Effector memory CD4-positive, alpha-beta T cell (primary cell): ENCODE data around the gene PKP1.
"Not testable (repeated sequence)": the region's sequence is repeated elsewhere in the genome, so short reads cannot be mapped to it uniquely, and the experiment has no call there.

ENCODE experiments used
- DNase-seq, 3 donors: peaks; one replicate each; pipeline ENCODE4 v3.0.0-alpha.2; 2020
- H3K27ac ChIP-seq: 2 replicates; pipeline ENCODE4 v1.7.0; 2013; ENCODE audit warnings: mild to moderate bottlenecking, low read length, moderate library complexity; ENCODE audit not compliant: insufficient read depth, poor library complexity, severe bottlenecking
- H3K27me3 ChIP-seq: replicated peaks from 2 replicates; pipeline ENCODE4 v1.7.0; 2013; ENCODE audit warnings: mild to moderate bottlenecking, low read length; ENCODE audit not compliant: insufficient read depth, control insufficient read depth, poor library complexity, severe bottlenecking
- H3K36me3 ChIP-seq: 2 replicates; pipeline ENCODE4 v1.7.0; 2013; ENCODE audit warnings: mild to moderate bottlenecking, low read length, moderate library complexity; ENCODE audit not compliant: control insufficient read depth, insufficient read depth
- H3K4me1 ChIP-seq: 2 replicates; pipeline ENCODE4 v1.7.0; 2013; ENCODE audit warnings: low read length, mild to moderate bottlenecking; ENCODE audit not compliant: control insufficient read depth, insufficient read depth, poor library complexity, severe bottlenecking
- H3K4me3 ChIP-seq: 2 replicates; pipeline ENCODE4 v1.7.0; 2013; ENCODE audit warnings: low read length, low read depth, mild to moderate bottlenecking; ENCODE audit not compliant: insufficient read depth, poor library complexity, severe bottlenecking
- H3K9me3 ChIP-seq: 2 replicates; pipeline ENCODE4 v1.7.0; 2013; ENCODE audit warnings: mild to moderate bottlenecking, low read length, moderate library complexity; ENCODE audit not compliant: control insufficient read depth

The PKP1 gene

GRCh38 chr1:201252944-201253371 lies 30.3 kb upstream of the PKP1 start:
- DNase-seq, result no peak
- no peaks in the 10 kb centered on the region for H3K9me3 ChIP-seq
- no peaks in the 10 kb centered on the region for H3K4me1 ChIP-seq
- no peaks in the 10 kb centered on the region for H3K36me3 ChIP-seq
- no peak overlapping the region for H3K4me3 ChIP-seq
- H3K27me3 ChIP-seq, result no peaks in the 10 kb centered on the region
- no peak overlapping the region for H3K27ac ChIP-seq

GRCh38 chr1:201253411-201253810 lies 29.9 kb upstream of the PKP1 start:
- DNase-seq, result no peak
- Histone ChIP-seq H3K27me3 (no peaks in the 10 kb centered on the region), H3K9me3 (no peaks in the 10 kb centered on the region), H3K36me3 (no peaks in the 10 kb centered on the region), H3K27ac (no peak overlapping the region), H3K4me3 (no peak overlapping the region), H3K4me1 (no peaks in the 10 kb centered on the region)

DNA sequence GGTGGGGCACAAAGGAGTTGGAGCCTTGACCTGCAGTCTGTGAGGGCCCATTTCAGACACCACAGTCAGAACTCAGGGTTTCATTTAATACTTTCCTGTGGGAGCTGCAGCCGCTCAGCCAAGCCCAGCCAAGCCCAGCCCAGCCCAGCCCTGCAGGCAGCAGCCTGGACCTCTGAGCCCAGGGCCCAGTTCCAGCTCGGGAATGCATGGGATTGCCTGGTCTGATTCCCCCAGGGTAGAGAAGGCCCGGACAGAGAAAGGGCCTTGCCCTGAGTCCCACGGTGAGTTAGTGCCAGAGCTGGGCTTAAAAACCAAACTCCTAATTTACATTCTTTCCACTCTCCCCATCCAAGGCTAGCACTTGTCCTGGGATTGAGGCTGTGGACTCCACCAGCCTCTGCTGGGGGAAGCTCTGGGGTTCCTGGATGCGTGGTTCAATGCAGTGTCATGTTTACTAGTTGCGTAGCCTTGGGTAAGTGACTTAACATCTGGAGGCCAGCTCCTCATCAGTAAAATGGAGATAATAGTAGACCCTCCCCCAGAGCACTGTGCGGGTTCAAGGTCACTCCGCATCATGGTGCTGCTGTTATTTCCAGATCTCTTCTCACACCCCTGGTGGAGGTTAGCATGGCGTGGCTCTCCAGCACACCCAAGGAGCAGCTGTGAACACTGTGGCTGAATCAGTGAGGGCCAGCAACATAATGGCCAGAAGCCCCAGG lies 29.2 kb upstream of the PKP1 start:
- Histone ChIP-seq H3K27ac (no peak overlapping the region), H3K4me1 (no peaks in the 10 kb centered on the region)
- no peak for DNase-seq

GRCh38 chr1:201254625-201255478 lies 28.5 kb upstream of the PKP1 start:
- Histone ChIP-seq H3K4me3 (no peak overlapping the region), H3K27me3 (no peaks in the 10 kb centered on the region), H3K4me1 (no peaks in the 10 kb centered on the region), H3K9me3 (no peaks in the 10 kb centered on the region), H3K36me3 (no peaks in the 10 kb centered on the region), H3K27ac (no peak overlapping the region)
- peak in 2 of 3 donors; percentile 25 to 39 for DNase-seq

More for the DNA sequence above, 29.2 kb upstream of the PKP1 start:
- no peaks in the 10 kb centered on the region for H3K36me3 ChIP-seq
- H3K27me3 ChIP-seq, result no peaks in the 10 kb centered on the region
- no peaks in the 10 kb centered on the region for H3K9me3 ChIP-seq
- no peak overlapping the region for H3K4me3 ChIP-seq

DNA sequence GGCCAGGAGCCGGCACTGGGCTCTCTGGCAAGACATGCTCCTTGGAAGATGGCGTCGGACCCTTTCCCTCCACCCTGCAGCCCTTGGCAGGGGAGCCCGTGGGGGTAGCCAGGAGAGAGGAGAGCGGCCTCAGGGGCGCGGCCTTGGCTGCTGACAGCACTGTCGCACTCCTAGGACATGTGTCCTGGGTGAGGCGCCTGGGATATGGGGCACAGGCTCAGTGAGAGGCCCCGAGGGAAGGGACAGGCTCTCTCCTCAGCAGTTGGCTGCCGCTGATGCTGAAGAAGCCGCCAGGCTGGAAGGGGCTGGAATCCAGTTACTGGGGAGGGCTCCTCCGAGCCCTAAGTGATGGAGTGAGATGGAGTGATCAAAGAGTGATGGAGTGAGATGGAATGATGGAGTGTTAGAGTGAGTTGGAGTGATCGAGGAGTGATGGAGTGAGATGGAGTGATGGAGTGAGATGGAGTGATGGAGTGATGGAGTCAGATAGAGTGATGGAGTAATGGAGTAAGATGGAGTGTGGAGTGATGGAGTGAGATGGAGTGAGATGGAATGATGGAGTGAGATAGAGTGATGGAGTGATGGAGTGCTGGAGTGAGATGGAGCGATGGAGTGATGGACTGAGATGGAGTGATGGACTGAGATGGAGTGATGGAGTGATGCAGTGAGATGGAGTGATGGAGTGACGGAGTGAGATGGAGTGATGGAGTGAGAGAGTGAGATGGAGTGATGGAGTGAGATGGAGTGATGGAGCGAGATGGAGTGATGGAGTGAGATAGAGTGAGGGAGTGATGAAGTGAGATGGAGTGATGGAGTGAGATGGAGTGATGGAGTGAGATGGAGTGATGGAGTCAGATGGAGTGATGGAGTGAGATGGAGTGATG lies 27.6 kb upstream of the PKP1 start:
- H3K27me3 ChIP-seq, result no peaks in the 10 kb centered on the region
- H3K9me3 ChIP-seq, result no peaks in the 10 kb centered on the region
- no peaks in the 10 kb centered on the region for H3K36me3 ChIP-seq
- H3K4me1 ChIP-seq, result no peaks in the 10 kb centered on the region
- no peak overlapping the region for H3K27ac ChIP-seq
- no peak overlapping the region for H3K4me3 ChIP-seq
- DNase-seq, result no peak

- not testable (repeated sequence) for H3K27ac ChIP-seq, H3K4me1 ChIP-seq, H3K4me3 ChIP-seq, H3K9me3 ChIP-seq, DNase-seq, H3K27me3 ChIP-seq, H3K36me3 ChIP-seq
Measured at GRCh38 chr1:201258132-201258531, 25.2 kb upstream of the PKP1 start.

- no peak for DNase-seq
- Histone ChIP-seq H3K27me3 (no peaks in the 10 kb centered on the region), H3K9me3 (no peaks in the 10 kb centered on the region), H3K4me1 (no peaks in the 10 kb centered on the region), H3K36me3 (no peaks in the 10 kb centered on the region), H3K27ac (no peak overlapping the region), H3K4me3 (no peak overlapping the region)
Measured at GRCh38 chr1:201258763-201259230, 24.5 kb upstream of the PKP1 start.

DNA sequence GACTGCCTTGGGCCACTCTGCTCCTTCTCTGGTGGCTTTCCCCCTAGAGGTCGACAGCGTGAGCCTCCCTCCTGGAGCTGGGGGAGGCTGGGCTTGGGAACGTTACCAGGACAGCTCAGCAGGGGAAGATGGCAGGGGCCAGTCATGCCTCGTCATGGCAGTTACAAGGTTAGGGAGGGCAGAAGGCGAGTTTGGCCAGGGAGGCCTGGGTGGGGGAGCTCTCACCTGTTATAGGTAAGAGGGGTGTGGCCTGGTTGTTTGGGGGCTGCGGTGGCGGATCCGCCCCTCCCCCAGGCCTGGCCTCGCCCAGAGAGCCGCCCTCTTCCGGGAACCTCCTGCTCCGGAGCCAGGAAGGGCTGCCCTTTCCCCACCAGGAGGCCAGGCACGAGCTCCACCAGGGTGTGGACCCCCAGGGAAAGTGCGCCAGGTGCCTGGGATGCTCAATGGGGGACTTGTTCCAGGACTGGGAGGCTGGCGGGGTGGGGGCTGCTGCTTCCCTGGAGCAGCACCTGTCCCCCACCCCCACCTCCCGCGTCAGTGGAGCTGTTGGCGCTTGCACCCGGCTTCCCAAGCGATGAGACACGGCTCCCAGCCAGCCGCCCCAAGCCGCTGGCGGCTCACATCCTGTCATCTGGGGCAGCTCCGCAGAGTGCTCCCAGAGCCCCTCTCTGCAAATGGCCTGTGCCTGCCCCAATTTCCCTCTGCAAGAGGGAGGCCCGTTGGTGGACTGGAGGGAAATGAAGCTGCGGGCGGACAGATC lies 23.6 kb upstream of the PKP1 start:
- H3K4me3 ChIP-seq, result no peak overlapping the region
- no peaks in the 10 kb centered on the region for H3K36me3 ChIP-seq
- DNase-seq, result no peak
- H3K27me3 ChIP-seq, result no peaks in the 10 kb centered on the region
- no peaks in the 10 kb centered on the region for H3K4me1 ChIP-seq
- H3K27ac ChIP-seq, result no peak overlapping the region
- H3K9me3 ChIP-seq, result no peaks in the 10 kb centered on the region

DNA sequence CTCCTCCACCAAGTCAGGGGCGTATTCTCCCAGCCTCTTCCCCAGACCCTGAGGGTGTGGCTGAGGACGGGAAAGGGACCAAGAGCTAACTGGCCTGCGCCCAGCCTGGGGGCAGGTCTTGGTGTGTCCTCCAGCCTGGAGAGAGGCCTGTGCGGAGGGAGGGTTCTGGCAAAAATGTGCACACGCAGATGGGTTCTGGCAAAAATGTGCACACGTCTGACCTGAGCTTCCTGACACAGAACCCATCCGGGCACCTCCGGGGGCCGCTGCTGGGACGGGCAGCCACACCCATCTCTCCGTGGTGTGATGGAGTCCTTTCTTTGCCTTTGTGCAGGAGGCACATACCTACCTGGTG lies 23.1 kb upstream of the PKP1 start:
- H3K9me3 ChIP-seq, result no peaks in the 10 kb centered on the region

More for the DNA sequence above, 23.1 kb upstream of the PKP1 start:
- Histone ChIP-seq H3K27me3 (no peaks in the 10 kb centered on the region), H3K4me3 (no peak overlapping the region), H3K4me1 (no peaks in the 10 kb centered on the region), H3K36me3 (no peaks in the 10 kb centered on the region), H3K27ac (no peak overlapping the region)
- no peak for DNase-seq
